GM19372 (cell line): ENCODE measurements around the gene CACNA1A.
"Not testable (repeated sequence)": the region's sequence is repeated elsewhere in the genome, so short reads cannot be mapped to it uniquely, and the experiment has no call there.

Experiments used
- ATAC-seq: cut with Tn5 transposase; IDR thresholded peaks from one replicate; pipeline ENCODE4 v1.9.1; 2021; ENCODE audit warnings: mild to moderate bottlenecking, low read depth, moderate library complexity; ENCODE audit not compliant: unreplicated experiment

The CACNA1A gene

GRCh38 chr19:13373599-13373998 lies 132.7 kb downstream of the CACNA1A start:
- no peak for ATAC-seq

GRCh38 chr19:13370948-13371347 lies 135.3 kb downstream of the CACNA1A start:
- no peak for ATAC-seq

- no peak for ATAC-seq
These were observed 139.6 kb downstream of the CACNA1A start for GRCh38 chr19:13366529-13367143.

GRCh38 chr19:13363954-13364353 lies 142.3 kb downstream of the CACNA1A start:
- ATAC-seq, result no peak

- no peak for ATAC-seq
These were observed 143.0 kb downstream of the CACNA1A start for GRCh38 chr19:13363245-13363644.

GRCh38 chr19:13362668-13363067 lies 143.6 kb downstream of the CACNA1A start:
- ATAC-seq, result no peak

GRCh38 chr19:13361726-13362125 lies 144.6 kb downstream of the CACNA1A start:
- ATAC-seq, result not testable (repeated sequence)

GRCh38 chr19:13356686-13357280 lies 149.5 kb downstream of the CACNA1A start:
- ATAC-seq, result no peak

GRCh38 chr19:13356185-13356584 lies 150.1 kb downstream of the CACNA1A start:
- no peak for ATAC-seq

GRCh38 chr19:13355356-13355755 lies 150.9 kb downstream of the CACNA1A start:
- no peak for ATAC-seq

- no peak for ATAC-seq
These were observed 152.7 kb downstream of the CACNA1A start for GRCh38 chr19:13353625-13354024.

- no peak for ATAC-seq
These were observed 155.5 kb downstream of the CACNA1A start for GRCh38 chr19:13350759-13351158.

- ATAC-seq, result no peak
These were observed 156.2 kb downstream of the CACNA1A start for GRCh38 chr19:13350072-13350471.

- no peak for ATAC-seq
These were observed 158.9 kb downstream of the CACNA1A start for GRCh38 chr19:13347367-13347766.

- ATAC-seq, result no peak
These were observed 162.8 kb downstream of the CACNA1A start for GRCh38 chr19:13343514-13343913.

- ATAC-seq, result no peak
These were observed 163.6 kb downstream of the CACNA1A start for GRCh38 chr19:13342672-13343071.

- ATAC-seq, result no peak
These were observed 166.4 kb downstream of the CACNA1A start for GRCh38 chr19:13339869-13340268.

GRCh38 chr19:13337181-13337580 lies 169.1 kb downstream of the CACNA1A start:
- no peak for ATAC-seq

GRCh38 chr19:13334801-13335481 lies 171.3 kb downstream of the CACNA1A start:
- no peak for ATAC-seq

GRCh38 chr19:13330285-13330684 lies 176.0 kb downstream of the CACNA1A start:
- ATAC-seq, result no peak

GRCh38 chr19:13329766-13330165 lies 176.5 kb downstream of the CACNA1A start:
- ATAC-seq, result no peak

- no peak for ATAC-seq
These were observed 178.0 kb downstream of the CACNA1A start for GRCh38 chr19:13328241-13328640.
